CD4-positive, alpha-beta T cell treated with Interleukin-2 at 100 ng/mL for 4 hours (primary cell): ENCODE data around the gene ITGAV.
"Not testable (repeated sequence)": the region's sequence is repeated elsewhere in the genome, so short reads cannot be mapped to it uniquely, and the experiment has no call there.

Source experiments
- DNase-seq: peaks from one replicate; pipeline ENCODE4 v3.0.0-alpha.2; 2020; ENCODE audit warnings: low spot score

Gene ITGAV

GRCh38 chr2:186589612-186590349, at the start of gene ITGAV:
Gene ITGAV, plus strand, starts transcription at chr2:186590056. Its CDS starts 283 bp downstream, at chr2:186590339.
- peak; percentile 79 for DNase-seq

- DNase-seq, result no peak
Observed at GRCh38 chr2:186540941-186541340, 48.9 kb upstream of the ITGAV start.

GRCh38 chr2:186542002-186542401, 47.9 kb upstream of the ITGAV start:
- no peak for DNase-seq

DNA sequence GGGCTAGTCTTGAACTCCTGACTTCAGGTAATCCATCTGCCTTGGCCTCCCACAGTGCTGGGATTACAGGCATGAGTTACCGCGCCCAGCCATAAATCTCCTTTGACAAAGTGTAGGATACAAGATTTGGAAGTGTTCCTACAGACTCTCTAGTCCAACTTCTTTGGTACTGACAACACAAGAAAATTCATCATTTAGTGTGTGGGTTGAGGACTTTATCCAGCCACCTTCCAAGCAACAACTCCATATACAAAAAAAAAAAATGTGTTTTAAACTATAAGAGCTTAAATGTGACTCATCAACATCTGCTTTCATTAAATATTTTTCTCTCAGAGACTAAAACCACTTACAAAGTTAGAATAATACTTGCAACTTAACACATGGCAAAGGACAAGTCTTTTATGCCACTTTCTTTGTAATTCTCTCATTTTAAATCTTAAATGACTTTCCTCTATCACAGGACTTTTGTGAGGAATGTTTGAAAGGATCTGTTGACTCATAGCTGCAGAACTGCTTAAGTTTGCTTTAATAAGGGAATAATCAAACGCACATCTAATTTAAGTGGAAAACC, 46.2 kb upstream of the ITGAV start:
- DNase-seq, result no peak

GRCh38 chr2:186544255-186544675, 45.6 kb upstream of the ITGAV start:
- DNase-seq, result no peak

DNA sequence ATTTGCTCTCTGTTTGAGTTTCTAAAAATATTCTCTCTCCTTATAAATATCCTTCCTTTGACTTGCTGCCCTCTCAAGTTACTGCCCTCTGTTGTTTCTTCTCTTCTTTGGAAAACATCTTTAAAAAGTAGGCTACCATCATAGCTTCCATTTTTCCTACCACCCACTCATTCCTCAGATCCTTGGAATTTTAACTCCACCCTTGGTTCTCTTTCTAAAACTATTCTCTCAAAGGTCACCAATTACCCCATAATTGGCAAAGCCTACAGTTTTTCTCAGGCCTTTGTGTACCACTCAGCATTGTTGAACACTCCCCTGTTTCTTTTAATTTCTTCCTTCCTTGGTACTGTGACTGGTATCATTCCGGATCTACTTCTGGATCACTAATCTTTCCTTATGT, 43.0 kb upstream of the ITGAV start:
- no peak for DNase-seq

GRCh38 chr2:186551323-186552050, 38.4 kb upstream of the ITGAV start:
- no peak for DNase-seq

DNA sequence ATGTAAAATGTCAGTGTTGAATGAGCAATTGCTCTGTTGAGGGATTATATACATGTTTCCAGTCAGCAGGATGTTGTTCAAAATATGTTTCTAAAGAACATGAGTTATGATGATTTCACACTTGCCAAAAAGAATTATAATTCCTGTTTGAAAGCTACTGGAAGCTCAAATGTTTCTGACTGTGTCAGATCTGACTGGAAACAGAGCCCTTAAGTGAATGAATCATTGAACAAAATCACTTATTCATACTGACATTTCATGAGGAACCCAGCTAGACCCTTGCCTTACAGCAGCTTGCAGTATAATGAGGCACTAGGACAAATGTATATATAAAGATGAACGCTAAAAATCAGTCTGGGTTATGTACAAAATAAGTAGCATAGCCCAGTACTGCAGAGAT, 35.4 kb upstream of the ITGAV start:
- DNase-seq, result no peak

DNA sequence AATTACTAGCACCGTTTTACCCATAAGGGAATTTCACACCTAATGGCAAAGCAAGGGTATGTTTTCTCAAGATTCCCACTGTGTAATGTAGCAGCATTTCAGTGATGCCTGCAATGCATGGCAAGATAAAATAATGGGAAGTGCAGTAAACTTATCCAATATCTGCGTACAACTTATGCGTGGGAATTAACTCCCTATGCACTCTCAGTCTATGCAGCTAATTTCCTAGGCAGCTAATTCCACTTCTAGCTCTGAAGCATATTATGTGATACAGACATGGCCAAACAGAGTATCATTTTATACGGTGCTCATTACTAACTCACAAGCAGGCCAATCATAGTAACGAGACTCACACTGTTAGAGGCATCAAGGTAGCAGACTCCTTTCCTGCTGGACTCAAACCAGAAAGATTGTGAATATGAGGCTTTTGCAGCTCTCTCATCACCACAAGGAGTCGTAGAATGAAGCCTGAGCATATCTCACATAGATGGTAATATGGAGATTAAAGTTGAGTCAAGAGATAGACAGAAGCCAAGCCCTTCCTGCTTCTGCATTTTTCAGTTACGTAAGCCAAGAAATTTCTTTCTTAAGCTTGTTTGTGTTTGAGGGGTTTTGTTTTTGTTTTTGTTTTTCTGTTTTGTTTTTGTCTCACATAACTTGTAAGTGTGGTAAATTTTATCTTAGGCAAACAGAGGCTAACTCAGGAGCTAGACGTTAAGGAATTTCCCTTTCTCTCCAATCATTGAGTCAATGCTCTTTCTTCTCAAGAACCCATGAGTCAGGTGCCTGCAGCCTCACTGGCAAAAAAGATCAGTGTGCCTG, 34.8 kb upstream of the ITGAV start:
- DNase-seq, result no peak

GRCh38 chr2:186558512-186559276, 31.2 kb upstream of the ITGAV start:
- DNase-seq, result no peak

GRCh38 chr2:186559370-186559769, 30.5 kb upstream of the ITGAV start:
- DNase-seq, result no peak

GRCh38 chr2:186559848-186560247, 30.0 kb upstream of the ITGAV start:
- no peak for DNase-seq

DNA sequence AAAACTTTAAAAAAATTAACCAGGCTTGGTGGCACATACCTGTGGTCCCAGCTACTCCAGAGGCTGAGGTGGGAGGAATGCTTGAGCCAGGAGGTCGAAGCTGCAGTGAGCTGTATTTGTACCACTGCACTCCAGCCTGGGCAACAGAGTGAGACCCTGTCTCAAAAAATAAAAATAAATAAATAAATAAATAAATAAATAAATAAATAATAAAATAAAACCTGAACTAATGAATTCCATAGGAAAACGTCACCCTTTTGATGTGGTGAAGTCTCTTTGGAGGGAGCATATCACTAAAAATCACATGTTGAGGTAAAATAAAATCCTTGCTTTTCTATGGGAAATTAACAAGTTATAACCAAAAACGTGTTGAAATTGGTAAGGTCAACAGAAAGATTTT, 29.6 kb upstream of the ITGAV start:
- DNase-seq, result no peak

- DNase-seq, result no peak
Observed at GRCh38 chr2:186561467-186562208, 28.2 kb upstream of the ITGAV start.

DNA sequence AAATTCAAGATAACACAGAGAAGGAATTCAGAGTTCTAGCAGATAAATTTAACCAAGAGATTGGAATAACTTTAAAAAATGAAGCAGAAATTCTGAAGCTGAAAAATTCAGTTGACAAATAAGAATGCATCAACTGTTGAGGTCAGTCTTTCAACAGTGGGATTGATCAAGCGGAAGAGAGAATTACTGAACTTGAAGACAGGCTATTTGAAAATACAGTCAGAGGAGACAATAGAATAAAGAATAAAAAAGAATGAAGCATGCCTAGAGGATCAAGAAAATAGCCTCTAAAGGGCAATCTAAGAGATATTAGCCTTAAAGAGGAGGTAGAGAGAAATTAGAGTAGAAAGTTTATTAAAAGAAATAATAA, 27.7 kb upstream of the ITGAV start:
- DNase-seq, result no peak

- not testable (repeated sequence) for DNase-seq
Observed at GRCh38 chr2:186568600-186568999, 21.3 kb upstream of the ITGAV start.

- DNase-seq, result not testable (repeated sequence)
Observed at GRCh38 chr2:186569127-186569526, 20.7 kb upstream of the ITGAV start.

DNA sequence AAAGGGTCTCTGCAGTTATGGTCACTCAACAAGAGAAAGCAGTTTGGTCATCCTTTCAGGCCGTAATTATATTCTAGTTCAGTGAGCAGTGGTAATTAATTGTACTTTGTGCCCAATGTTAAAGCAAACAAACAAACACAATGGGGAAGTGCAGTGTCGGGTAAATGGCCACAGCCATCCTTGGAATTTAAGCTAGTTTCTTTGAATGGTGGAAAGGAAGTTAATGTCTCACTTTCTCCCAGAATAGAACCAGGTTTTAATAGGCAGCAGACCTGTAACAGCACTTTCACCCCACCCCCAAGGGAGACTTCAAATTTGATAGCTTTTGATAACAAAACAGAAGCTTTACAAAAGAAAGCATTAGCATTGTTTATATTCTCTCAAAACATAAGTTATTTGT, 20.0 kb upstream of the ITGAV start:
- no peak for DNase-seq

DNA sequence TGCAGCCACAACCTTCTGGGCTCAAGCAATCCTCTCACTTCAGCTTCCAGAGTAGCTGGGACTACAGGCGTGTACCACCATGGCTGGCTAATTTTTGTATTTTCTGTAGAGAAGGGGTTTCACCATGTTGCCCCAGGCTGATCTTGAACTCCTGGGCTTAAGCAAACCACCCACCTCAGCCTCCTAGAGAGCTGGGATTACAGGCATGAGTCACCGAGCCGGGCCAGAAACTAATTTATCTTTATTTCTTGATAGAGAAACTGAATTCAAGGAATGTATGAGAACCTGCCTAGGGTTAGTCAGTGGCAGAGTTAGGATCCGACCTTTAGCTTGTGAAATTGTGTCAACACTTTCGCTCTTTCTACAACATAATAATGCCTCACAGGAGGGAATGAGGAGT, 19.3 kb upstream of the ITGAV start:
- DNase-seq, result no peak

GRCh38 chr2:186572705-186573104, 17.2 kb upstream of the ITGAV start:
- no peak for DNase-seq

- DNase-seq, result no peak
Observed at GRCh38 chr2:186573531-186573930, 16.3 kb upstream of the ITGAV start.
